K562 (cell line): ENCODE data around the gene SFXN5. TPM values are rescaled to one million over a fixed set of nuclear protein-coding genes. Genes with fewer than 3 reads are reported as not detected.

ENCODE experiments used
- ATF7 ChIP-seq: fragments of 450-650 bp; IDR thresholded peaks from 2 replicates; pipeline ENCODE4 v1.7.1; 2014; ENCODE audit warnings: mild to moderate bottlenecking, moderate library complexity
- CC2D1A ChIP-seq: fragments of 450-650 bp; IDR thresholded peaks from 2 replicates; pipeline ENCODE4 v1.6.1; 2017; ENCODE audit warnings: mild to moderate bottlenecking
- ERF ChIP-seq: fragments of 450-650 bp; formaldehyde crosslinking; IDR thresholded peaks from 2 replicates; pipeline ENCODE4 v1.4.0; 2020; ENCODE audit warnings: mild to moderate bottlenecking, mixed read lengths
- ESRRA ChIP-seq: fragments of 450-650 bp; IDR thresholded peaks from 2 replicates; pipeline ENCODE4 v1.6.1; 2014; ENCODE audit warnings: low read depth, mild to moderate bottlenecking, moderate library complexity, borderline replicate concordance
- KDM4B ChIP-seq, 2 experiments: fragments of 450-650 bp in 1 of 2; sonication (generic) in 1 of 2; IDR thresholded peaks; 2 replicates each; pipeline ENCODE4 v1.6.1; 2016 to 2017; ENCODE audit warnings: borderline replicate concordance in 2 of 2, antibody characterized with exemption in 1 of 2, low read depth in 1 of 2, mild to moderate bottlenecking in 1 of 2
- MAZ ChIP-seq, 2 experiments: fragments of 450-650 bp in 1 of 2; sonication (generic) in 1 of 2; formaldehyde crosslinking; IDR thresholded peaks in 1 of 2; conservative IDR thresholded peaks in 1 of 2; 2 replicates each; pipeline versions ENCODE4 v1.4.0 to v1.5.0; 2020; ENCODE audit warnings: mild to moderate bottlenecking in 1 of 2, missing genetic modification reagents in 1 of 2
- MTA2 ChIP-seq: fragments of 450-650 bp; IDR thresholded peaks from 2 replicates; pipeline ENCODE4 v1.6.1; 2016; ENCODE audit warnings: low read depth
- MTA3 ChIP-seq: fragments of 450-650 bp; formaldehyde crosslinking; IDR thresholded peaks from 2 replicates; pipeline ENCODE4 v1.6.1; 2017; ENCODE audit warnings: mild to moderate bottlenecking, borderline replicate concordance
- NFATC3 ChIP-seq: fragments of 450-650 bp; IDR thresholded peaks from 2 replicates; pipeline ENCODE4 v1.6.1; 2017; ENCODE audit warnings: mild to moderate bottlenecking
- polyA plus RNA-seq, 8 experiments: library from polyadenylated mRNA; depleted of rRNA in 4 of 8; stranded (reverse) in 5 of 8; unstranded in 3 of 8; fragments of >200 nt; fragmentation: Nextera tagmentation in 2 of 8; fragmentation: Illumina TruSeq in 1 of 8; extraction: Ambion mirVana in 2 of 8; extraction: Trizol in 1 of 8; gene quantifications; 2 replicates each; pipeline versions ENCODE4 v1.2.1 to v1.2.3, GENCODE V29; 2011 to 2014; ENCODE audit warnings: inconsistent platforms in 1 of 8, missing spikeins in 1 of 8
- total RNA-seq, 7 experiments: library from RNA; depleted of rRNA in 6 of 7; stranded (reverse); fragments of >200 nt in 6 of 7; fragmentation: Illumina TruSeq in 2 of 7; extraction: Trizol in 2 of 7; gene quantifications; 2 replicates each; pipeline versions ENCODE4 v1.2.1 to v1.2.3, GENCODE V29; 2011 to 2021; ENCODE audit warnings: low replicate concordance in 1 of 7
- TF ChIP-seq, protein P1 (sequence below): IDR thresholded peaks from 2 replicates; pipeline ENCODE4 v1.6.1; 2011; ENCODE audit warnings: borderline replicate concordance, low read depth, mild to moderate bottlenecking, moderate library complexity, low read length; ENCODE audit not compliant: insufficient read depth, poor library complexity, severe bottlenecking
- TF ChIP-seq, protein P2 (sequence below): fragments of 450-650 bp; IDR thresholded peaks from 2 replicates; pipeline ENCODE4 v1.6.1; 2018; ENCODE audit warnings: mild to moderate bottlenecking, low read depth; ENCODE audit not compliant: partially characterized antibody
- TF ChIP-seq, protein P3 (sequence below): fragments of 250-450 bp; sonication (Bioruptor Pico); IDR thresholded peaks from 2 replicates; pipeline ENCODE4 v1.5.0; 2021; ENCODE audit warnings: mild to moderate bottlenecking, borderline replicate concordance

Gene SFXN5
- total and polyA plus RNA-seq, 9 of the 15 experiments (the other 6 are each of a cell fraction or from before 2014, with no cell fraction given), result 8.3 to 22.6 (median 16.0) TPM

DNA sequence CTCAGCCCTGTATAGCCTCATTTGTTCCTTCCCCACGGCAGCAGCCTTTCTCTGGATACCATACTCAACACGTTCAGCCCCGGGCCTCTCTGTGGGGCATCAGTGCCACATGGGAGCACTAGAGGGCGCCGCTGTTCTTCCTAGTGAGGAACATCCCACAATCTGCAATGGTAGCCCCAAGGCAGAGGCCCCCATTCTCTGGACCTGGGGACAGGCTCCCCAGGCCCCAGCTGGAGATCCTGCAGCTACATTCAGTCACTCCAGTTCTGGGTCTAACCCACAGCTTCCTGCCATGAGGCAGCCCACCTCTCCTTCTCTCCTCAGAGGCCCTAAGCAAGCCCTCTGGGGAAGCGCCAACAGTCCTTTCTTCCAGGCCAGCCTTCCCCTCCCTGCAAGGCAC lies 14.2 kb upstream of the SFXN5 start (continued):
- TF ChIP-seq KDM4B (IDR thresholded peaks at IDR 0.05; ENCODE audit: borderline replicate concordance in 2 of 2, low read depth in 1 of 2) (peak in 1 of 2 experiments; percentile 28; a peak in 1 of 4 replicates), NFATC3 (no peak), CC2D1A (peak; percentile 80), MTA2 (no peak), MTA3 (0 out of 2 replicates have a peak, but pooled peaks have one; percentile 26), ATF7 (0 out of 2 replicates have a peak, but pooled peaks have one; percentile 16), MAZ (CRISPR knock-in tag; conservative IDR thresholded peaks at IDR 0.05 in 1 of 2, IDR thresholded peaks at IDR 0.05 in 1 of 2) (peak; percentile 46 to 59; a peak in 1 of 4 replicates), ESRRA (peak; percentile 24; the same call in 1 of the 2 replicates), ERF (CRISPR knock-in tag) (0 out of 2 replicates have a peak, but pooled peaks have one; percentile 6)
- TF ChIP-seq, protein P1, sequence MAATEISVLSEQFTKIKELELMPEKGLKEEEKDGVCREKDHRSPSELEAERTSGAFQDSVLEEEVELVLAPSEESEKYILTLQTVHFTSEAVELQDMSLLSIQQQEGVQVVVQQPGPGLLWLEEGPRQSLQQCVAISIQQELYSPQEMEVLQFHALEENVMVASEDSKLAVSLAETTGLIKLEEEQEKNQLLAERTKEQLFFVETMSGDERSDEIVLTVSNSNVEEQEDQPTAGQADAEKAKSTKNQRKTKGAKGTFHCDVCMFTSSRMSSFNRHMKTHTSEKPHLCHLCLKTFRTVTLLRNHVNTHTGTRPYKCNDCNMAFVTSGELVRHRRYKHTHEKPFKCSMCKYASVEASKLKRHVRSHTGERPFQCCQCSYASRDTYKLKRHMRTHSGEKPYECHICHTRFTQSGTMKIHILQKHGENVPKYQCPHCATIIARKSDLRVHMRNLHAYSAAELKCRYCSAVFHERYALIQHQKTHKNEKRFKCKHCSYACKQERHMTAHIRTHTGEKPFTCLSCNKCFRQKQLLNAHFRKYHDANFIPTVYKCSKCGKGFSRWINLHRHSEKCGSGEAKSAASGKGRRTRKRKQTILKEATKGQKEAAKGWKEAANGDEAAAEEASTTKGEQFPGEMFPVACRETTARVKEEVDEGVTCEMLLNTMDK, result peak; percentile 63
- TF ChIP-seq, protein P2, sequence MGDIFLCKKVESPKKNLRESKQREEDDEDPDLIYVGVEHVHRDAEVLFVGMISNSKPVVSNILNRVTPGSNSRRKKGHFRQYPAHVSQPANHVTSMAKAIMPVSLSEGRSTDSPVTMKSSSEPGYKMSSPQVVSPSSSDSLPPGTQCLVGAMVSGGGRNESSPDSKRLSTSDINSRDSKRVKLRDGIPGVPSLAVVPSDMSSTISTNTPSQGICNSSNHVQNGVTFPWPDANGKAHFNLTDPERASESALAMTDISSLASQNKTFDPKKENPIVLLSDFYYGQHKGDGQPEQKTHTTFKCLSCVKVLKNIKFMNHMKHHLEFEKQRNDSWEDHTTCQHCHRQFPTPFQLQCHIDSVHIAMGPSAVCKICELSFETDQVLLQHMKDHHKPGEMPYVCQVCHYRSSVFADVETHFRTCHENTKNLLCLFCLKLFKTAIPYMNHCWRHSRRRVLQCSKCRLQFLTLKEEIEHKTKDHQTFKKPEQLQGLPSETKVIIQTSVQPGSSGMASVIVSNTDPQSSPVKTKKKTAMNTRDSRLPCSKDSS, result no peak
- TF ChIP-seq, protein P3, sequence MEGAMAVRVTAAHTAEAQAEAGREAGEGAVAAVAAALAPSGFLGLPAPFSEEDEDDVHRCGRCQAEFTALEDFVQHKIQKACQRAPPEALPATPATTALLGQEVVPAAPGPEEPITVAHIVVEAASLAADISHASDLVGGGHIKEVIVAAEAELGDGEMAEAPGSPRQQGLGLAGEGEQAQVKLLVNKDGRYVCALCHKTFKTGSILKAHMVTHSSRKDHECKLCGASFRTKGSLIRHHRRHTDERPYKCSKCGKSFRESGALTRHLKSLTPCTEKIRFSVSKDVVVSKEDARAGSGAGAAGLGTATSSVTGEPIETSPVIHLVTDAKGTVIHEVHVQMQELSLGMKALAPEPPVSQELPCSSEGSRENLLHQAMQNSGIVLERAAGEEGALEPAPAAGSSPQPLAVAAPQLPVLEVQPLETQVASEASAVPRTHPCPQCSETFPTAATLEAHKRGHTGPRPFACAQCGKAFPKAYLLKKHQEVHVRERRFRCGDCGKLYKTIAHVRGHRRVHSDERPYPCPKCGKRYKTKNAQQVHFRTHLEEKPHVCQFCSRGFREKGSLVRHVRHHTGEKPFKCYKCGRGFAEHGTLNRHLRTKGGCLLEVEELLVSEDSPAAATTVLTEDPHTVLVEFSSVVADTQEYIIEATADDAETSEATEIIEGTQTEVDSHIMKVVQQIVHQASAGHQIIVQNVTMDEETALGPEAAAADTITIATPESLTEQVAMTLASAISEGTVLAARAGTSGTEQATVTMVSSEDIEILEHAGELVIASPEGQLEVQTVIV (CRISPR knock-in tag), result no peak
